Right lobe of liver (tissue), 6 donors: Measurements from ENCODE around the gene FGD5. TPM values are rescaled to one million over a fixed set of nuclear protein-coding genes. Genes with fewer than 3 reads are reported as not detected.
A peak's percentile ranks its signal among the peaks of the same experiment; 100 is the strongest.

Experiments used
- ATAC-seq, 4 donors: fragments of 200-7000 bp; cut with Tn5 transposase; one replicate each; pipeline ENCODE4 v1.9.1; 2020; ENCODE audit warnings: mild to moderate bottlenecking in 4 of 4, moderate library complexity in 4 of 4
- DNase-seq, 3 donors: peaks; one replicate each; pipeline ENCODE4 v3.0.0-alpha.2; 2020
- H3K27ac ChIP-seq, 3 donors: fragments of 200-600 bp; one replicate each; pipeline ENCODE4 v1.8.0; 2022
- H3K27me3 ChIP-seq, 2 donors: fragments of 200-600 bp; one replicate each; pipeline ENCODE4 v1.8.0; 2022
- H3K36me3 ChIP-seq, 4 donors: fragments of 200-600 bp; sonication (generic) in 1 of 4; one replicate each; pipeline versions ENCODE4 v1.5.1 to v1.8.0; 2017 to 2022; ENCODE audit warnings: control low read depth in 1 of 4
- H3K4me1 ChIP-seq, 4 donors: fragments of 200-600 bp; sonication (generic) in 1 of 4; one replicate each; pipeline versions ENCODE4 v1.5.1 to v1.8.0; 2017 to 2022; ENCODE audit warnings: control low read depth in 1 of 4
- H3K4me3 ChIP-seq, 3 donors: fragments of 200-600 bp; one replicate each; pipeline ENCODE4 v1.8.0; 2022
- H3K9me3 ChIP-seq, 4 donors: fragments of 200-600 bp; sonication (generic) in 1 of 4; one replicate each; pipeline versions ENCODE4 v1.5.1 to v1.8.0; 2017 to 2022; ENCODE audit warnings: control low read depth in 1 of 4
- POLR2A ChIP-seq: fragments of 450-650 bp; IDR thresholded peaks from one replicate; pipeline ENCODE4 v1.6.1; 2017; ENCODE audit warnings: antibody characterized with exemption, mild to moderate bottlenecking
- WGBS: methylation state at CpG from one replicate; pipeline ENCODE4 v1.1.6; 2018; ENCODE audit warnings: low coverage, low lambda C conversion rate; ENCODE audit not compliant: insufficient coverage; ENCODE audit errors: missing lambda C conversion rate; 5-methylcytosine and 5-hydroxymethylcytosine counted together
- intact Hi-C, 2 donors: fragments of 100-400 bp; cut with DNase I; formaldehyde crosslinking; loops; one replicate each; pipeline versions ENCODE4 v1.11.2 to v1.14.1; 2022
- total RNA-seq, 6 experiments: library from RNA; depleted of rRNA in 2 of 6; stranded (reverse); fragments of >200 nt in 2 of 6; fragmentation: NEBNext Ultra II Directional in 3 of 6; extraction: Animal tissue kit (Norgen Biotek cat#: 25700) in 3 of 6; gene quantifications; one replicate each; pipeline versions ENCODE4 v1.1.0 to v1.2.4, GENCODE V29; 2016 to 2023
- TF ChIP-seq, protein P1 (sequence below), 4 donors: fragments of 200-600 bp in 3 of 4; fragments of 450-650 bp in 1 of 4; IDR thresholded peaks; one replicate each; pipeline versions ENCODE4 v1.5.1 to v1.8.0; 2016 to 2022; ENCODE audit warnings: antibody characterized with exemption in 4 of 4, mild to moderate bottlenecking in 2 of 4
- donor health status: DM: no; HTN: yes; CAD: no.
- donor health status: DM: no; HTN: no; CAD: no.
- donor health status: DM: no; HTN: no; CAD: no.
- donor health status: DM: no; HTN: yes; CAD: no.
- donor health status: DM: no; HTN: yes; CAD: no.

The FGD5 gene
- total RNA-seq, 6 experiments from 2014 or later: 3.4 to 8.9 (median 5.9) TPM

DNA sequence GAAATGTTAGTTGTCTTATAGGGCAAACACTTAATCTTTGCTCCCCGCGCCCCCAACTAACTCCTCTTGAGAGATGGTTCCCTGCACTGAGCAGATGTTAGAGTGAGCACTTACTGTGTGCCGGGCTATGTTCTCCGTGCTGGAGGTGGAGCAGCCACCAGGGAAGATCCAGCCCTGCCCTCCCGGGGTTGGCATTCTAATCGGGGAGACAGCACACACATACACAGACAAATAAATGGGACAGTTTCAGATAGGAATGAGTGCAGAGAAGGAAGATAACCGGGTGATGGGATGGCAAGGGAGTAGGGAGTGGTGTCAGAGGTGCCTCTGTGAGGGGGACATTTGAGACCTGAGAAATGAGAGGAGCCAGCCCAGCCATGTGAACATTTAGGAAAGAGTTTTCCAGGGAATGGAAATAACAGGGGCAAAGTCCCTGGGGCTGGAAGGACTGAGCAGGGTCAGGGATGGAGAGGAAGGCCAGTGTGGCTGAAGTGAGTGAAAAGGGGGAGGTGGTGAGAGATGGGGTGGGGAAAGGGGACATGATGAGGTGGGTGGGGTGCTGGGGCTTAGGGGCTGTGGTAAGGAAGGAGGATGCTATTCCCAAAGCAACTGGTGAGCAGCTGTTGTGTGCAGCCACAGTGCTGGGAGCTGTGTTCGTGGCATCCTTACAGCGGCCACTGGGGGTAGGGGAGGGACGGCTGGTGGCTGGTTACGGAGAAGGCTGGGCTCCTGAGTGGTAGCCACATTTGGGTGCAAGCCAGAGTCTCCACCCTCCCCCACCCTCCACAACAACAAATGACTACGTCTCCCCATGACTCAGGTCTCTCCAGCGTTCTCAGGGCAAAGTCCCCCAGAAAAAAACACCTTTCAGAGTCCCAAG lies 15.4 kb upstream of the FGD5 start:
- peaks cover 0 to 32% (median 15%) of the 10 kb centered on the region in 4 donors for H3K4me1 ChIP-seq
- ATAC-seq: peak; percentile 59 to 71 (median 62)
- no peak for TF ChIP-seq POLR2A
- TF ChIP-seq, protein P1, sequence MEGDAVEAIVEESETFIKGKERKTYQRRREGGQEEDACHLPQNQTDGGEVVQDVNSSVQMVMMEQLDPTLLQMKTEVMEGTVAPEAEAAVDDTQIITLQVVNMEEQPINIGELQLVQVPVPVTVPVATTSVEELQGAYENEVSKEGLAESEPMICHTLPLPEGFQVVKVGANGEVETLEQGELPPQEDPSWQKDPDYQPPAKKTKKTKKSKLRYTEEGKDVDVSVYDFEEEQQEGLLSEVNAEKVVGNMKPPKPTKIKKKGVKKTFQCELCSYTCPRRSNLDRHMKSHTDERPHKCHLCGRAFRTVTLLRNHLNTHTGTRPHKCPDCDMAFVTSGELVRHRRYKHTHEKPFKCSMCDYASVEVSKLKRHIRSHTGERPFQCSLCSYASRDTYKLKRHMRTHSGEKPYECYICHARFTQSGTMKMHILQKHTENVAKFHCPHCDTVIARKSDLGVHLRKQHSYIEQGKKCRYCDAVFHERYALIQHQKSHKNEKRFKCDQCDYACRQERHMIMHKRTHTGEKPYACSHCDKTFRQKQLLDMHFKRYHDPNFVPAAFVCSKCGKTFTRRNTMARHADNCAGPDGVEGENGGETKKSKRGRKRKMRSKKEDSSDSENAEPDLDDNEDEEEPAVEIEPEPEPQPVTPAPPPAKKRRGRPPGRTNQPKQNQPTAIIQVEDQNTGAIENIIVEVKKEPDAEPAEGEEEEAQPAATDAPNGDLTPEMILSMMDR (IDR thresholded peaks at IDR 0.05): no peak
- H3K36me3 ChIP-seq: no peaks in the 10 kb centered on the region
- H3K4me3 ChIP-seq: no peak overlapping the region
- no peaks in the 10 kb centered on the region for H3K27me3 ChIP-seq
- peak overlapping the region; percentile 6 to 88 (median 59) for H3K27ac ChIP-seq
- no peaks in the 10 kb centered on the region for H3K9me3 ChIP-seq
- DNase-seq: peak in 2 of 3 donors; percentile 66 to 83
- 59% methylated on average over 7 of the region's 13 CpGs for WGBS
- intact Hi-C loops: no loop called here

DNA sequence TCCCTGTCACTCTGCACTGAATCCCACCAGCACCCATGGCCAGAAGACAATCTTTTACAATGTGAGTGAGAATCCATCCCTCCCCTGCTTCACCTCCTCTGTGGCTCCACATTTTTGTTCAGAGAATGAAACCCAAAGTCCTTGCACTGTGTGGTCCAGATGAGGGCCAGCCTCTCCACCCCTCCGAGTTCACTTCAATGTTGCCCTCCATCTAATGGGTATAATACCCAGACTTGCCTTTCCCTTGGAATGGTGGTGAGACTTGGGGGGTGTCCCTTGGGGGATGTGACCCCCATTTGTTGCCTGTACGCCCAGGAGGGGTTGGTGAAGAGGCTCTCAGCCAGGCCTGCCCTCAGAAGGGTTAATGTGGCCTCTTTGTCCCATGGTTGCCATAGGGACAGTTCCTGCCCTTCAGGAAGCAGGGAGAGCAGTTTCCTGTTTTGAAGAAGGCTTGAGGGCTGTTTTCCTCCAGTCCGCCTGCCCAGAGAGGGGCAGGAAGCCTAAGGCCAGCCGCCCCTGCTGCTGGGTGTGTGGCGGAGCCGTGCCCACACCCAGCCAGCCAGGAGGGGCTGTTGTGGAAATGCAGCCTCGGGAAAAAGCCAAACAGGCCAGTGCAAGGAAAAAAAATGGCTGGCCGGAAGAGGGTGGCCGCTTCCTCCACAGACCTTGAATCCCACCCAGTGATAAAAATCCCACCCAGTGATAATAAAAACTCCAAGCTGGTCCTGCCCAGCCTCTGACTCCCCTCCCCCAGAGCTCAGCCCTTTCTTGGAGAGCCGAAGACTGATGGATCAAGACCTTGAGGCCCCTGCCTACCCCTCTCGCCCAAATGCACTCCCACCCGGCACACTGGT lies 14.6 kb upstream of the FGD5 start:
- TF ChIP-seq POLR2A: no peak
- TF ChIP-seq, protein P1 (IDR thresholded peaks at IDR 0.05): no peak
- H3K36me3 ChIP-seq: no peaks in the 10 kb centered on the region
- no peaks in the 10 kb centered on the region for H3K27me3 ChIP-seq
- peak; percentile 25 to 59 (median 40) for ATAC-seq
- peak overlapping the region; percentile 6 to 88 (median 59) for H3K27ac ChIP-seq
- H3K9me3 ChIP-seq: no peaks in the 10 kb centered on the region
- intact Hi-C loops: no loop called here
- peaks cover 0 to 32% (median 15%) of the 10 kb centered on the region in 4 donors for H3K4me1 ChIP-seq
- no peak overlapping the region for H3K4me3 ChIP-seq
- DNase-seq: peak in 1 of 3 donors; percentile 60
- WGBS: 42% methylated on average over 2 of the region's 12 CpGs

DNA sequence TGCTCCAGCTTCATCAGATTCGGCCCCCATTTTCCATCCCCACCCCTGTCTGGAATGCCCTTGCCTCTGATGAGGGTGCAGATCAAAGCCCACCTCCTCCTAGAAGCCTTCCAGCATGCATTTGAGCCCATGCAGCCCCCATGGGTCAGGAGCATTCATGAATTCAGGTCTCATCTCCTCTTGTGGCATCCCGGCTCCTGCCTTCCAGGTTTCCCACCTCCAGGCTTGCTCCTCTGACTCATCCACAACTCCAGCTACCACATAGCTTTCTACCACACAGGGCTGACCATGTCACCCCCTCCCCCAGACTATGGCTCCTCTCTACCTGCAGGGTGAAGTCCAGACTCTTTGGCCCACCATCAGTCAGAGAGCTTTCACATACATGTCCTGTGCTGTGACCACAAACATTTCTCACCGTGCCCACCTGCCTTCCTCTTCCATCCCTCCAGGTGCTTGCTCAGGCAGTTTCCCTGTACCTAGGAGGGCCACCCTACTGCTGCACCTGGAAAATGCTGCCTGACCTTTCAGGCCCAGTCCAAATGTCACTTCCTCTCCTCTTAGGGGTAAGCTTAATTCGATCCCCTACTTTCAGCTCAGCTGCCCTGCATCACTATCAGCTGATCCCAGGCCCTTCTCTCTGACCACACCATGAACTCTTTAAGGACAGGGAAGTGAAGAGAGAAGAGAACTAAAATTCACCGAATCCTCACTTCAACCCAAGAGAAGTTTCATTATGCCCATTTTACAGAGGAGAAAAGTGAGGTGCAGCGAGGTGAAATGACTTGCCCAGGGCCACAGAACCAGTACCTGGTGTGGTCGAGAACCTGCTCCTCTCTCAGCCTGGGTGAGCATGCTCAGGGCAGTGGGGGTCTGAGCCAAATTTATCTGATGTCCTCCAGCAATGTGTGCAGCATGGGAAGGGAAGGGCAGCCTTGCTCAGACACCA lies 13.7 kb upstream of the FGD5 start:
- no peak for TF ChIP-seq POLR2A
- TF ChIP-seq, protein P1 (IDR thresholded peaks at IDR 0.05): no peak
- Histone ChIP-seq H3K27ac (peak overlapping the region in 1 of 3 donors; percentile 59), H3K9me3 (no peaks in the 10 kb centered on the region), H3K4me3 (no peak overlapping the region), H3K27me3 (no peaks in the 10 kb centered on the region), H3K36me3 (no peaks in the 10 kb centered on the region), H3K4me1 (peaks cover 0 to 32% (median 15%) of the 10 kb centered on the region in 4 donors)
- ATAC-seq (no peak), DNase-seq (no peak)
- intact Hi-C loops: no loop called here
- WGBS: 41% methylated on average over 4 of the region's 7 CpGs
